ACC112 (cell line): Measurements from ENCODE around the gene CTAG1A.
"Not testable (repeated sequence)": the region's sequence is repeated elsewhere in the genome, so short reads cannot be mapped to it uniquely, and the experiment has no call there.

ENCODE experiments used
- H2AFZ ChIP-seq: fragments of 200-600 bp; sonication (generic); one replicate; pipeline ENCODE4 v1.6.0; 2017; ENCODE audit warnings: antibody characterized with exemption, low read length; ENCODE audit not compliant: unreplicated experiment
- H3K27ac ChIP-seq: fragments of 200-600 bp; sonication (generic); 2 replicates; pipeline ENCODE4 v1.5.1; 2014; ENCODE audit warnings: low read depth, mild to moderate bottlenecking, antibody characterized with exemption, low read length, moderate library complexity
- H3K27me3 ChIP-seq: fragments of 200-600 bp; sonication (generic); 2 replicates; pipeline ENCODE4 v1.6.1; 2014; ENCODE audit warnings: mild to moderate bottlenecking, antibody characterized with exemption, low read length, moderate library complexity, mixed read lengths; ENCODE audit not compliant: insufficient read depth
- H3K36me3 ChIP-seq: fragments of 200-600 bp; sonication (generic); 2 replicates; pipeline ENCODE4 v1.6.1; 2016; ENCODE audit warnings: mild to moderate bottlenecking, antibody characterized with exemption, low read length, moderate library complexity, mixed read lengths; ENCODE audit not compliant: insufficient read depth
- H3K4me1 ChIP-seq: fragments of 200-600 bp; sonication (generic); one replicate; pipeline ENCODE4 v1.6.1; 2016; ENCODE audit warnings: low read length, mixed read lengths; ENCODE audit not compliant: insufficient read depth, unreplicated experiment, control insufficient read depth
- H3K4me3 ChIP-seq: fragments of 200-600 bp; sonication (generic); 2 replicates; pipeline ENCODE4 v1.5.1; 2014; ENCODE audit warnings: mild to moderate bottlenecking, low read depth, low read length
- H3K79me2 ChIP-seq: fragments of 200-600 bp; sonication (generic); one replicate; pipeline ENCODE4 v1.6.0; 2016; ENCODE audit warnings: low read length; ENCODE audit not compliant: control insufficient read depth, unreplicated experiment, insufficient read depth

Gene CTAG1A

GRCh38 chrX:154546354-154547244, 38.3 kb upstream of the CTAG1A start, which contains the start of gene G6PD:
TSS of gene G6PD (minus strand) at chrX:154546846. CDS start at chrX:154546155, 691 bp downstream.
- Histone ChIP-seq H3K4me3 (peak within 1 kb of the TSS; percentile 84), H3K27me3 (no peaks in the 10 kb centered on the region), H3K36me3 (no peaks in the 10 kb centered on the region; the same call in 1 of the 2 replicates), H3K79me2 (peaks cover 55% of the 10 kb centered on the region), H3K27ac (peak within 1 kb of the TSS; percentile 90), H3K4me1 (peaks cover 36% of the 10 kb centered on the region), H2AFZ (peak within 1 kb of the TSS; percentile 13)

DNA sequence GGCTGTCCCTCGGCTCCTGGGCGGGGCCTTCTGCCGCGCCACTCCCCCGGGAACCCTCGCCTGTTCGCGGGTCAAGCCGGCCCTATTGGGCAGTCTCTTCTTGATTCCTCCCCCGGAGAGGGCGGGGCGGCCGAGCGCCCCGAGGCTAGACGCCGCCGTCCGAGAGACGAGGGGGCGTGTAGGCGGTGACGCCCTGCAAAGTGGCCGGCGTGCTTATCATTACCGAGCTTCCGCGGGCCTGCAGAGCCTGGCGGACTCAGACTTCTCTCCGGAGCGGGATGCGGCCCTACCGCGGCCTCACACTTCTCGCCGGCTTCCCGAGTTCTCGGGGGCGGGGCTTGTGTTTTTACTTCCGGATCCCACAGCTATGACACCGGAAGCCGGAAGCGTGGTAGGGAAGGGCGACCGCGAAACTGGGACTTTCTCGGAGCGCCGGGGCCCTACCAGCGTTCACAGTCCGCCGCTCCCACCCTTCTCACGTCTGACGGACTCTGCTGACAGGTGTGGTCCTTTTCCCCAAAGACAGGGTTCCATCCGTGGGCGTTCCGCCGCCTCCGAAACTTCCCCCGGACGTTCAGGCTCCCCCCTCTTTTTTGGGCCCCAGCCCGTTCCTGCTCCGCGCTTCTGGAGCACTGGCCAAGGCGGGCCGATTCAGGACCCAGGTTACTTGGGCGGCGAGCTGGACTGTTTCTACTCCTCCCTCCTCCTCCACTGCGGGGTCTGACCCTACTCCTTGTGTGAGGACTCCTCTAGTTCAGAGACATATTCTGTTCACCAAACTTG, 37.5 kb upstream of the CTAG1A start, which contains the start of gene IKBKG:
TSS of gene IKBKG (plus strand) at position 376 of the 783 bp plus-strand sequence. CDS start 4,383 bp downstream, outside the sequence.
- H2AFZ ChIP-seq: peak within 1 kb of the TSS; percentile 13
- peak within 1 kb of the TSS; percentile 84 for H3K4me3 ChIP-seq
- H3K36me3 ChIP-seq: no peaks in the 10 kb centered on the region; the same call in 1 of the 2 replicates
- peaks cover 60% of the 10 kb centered on the region for H3K79me2 ChIP-seq
- peak within 1 kb of the TSS; percentile 90 for H3K27ac ChIP-seq
- H3K4me1 ChIP-seq: peaks cover 30% of the 10 kb centered on the region
- H3K27me3 ChIP-seq: no peaks in the 10 kb centered on the region

- H2AFZ ChIP-seq: no peak overlapping the region
- H3K79me2 ChIP-seq: peaks cover 58% of the 10 kb centered on the region
- H3K27ac ChIP-seq: peak overlapping the region; percentile 90
- H3K36me3 ChIP-seq: no peaks in the 10 kb centered on the region; the same call in 1 of the 2 replicates
- H3K4me3 ChIP-seq: peak overlapping the region; percentile 84
- peaks cover 24% of the 10 kb centered on the region for H3K4me1 ChIP-seq
- H3K27me3 ChIP-seq: no peaks in the 10 kb centered on the region
Observed at GRCh38 chrX:154548028-154548316, 37.0 kb upstream of the CTAG1A start.

DNA sequence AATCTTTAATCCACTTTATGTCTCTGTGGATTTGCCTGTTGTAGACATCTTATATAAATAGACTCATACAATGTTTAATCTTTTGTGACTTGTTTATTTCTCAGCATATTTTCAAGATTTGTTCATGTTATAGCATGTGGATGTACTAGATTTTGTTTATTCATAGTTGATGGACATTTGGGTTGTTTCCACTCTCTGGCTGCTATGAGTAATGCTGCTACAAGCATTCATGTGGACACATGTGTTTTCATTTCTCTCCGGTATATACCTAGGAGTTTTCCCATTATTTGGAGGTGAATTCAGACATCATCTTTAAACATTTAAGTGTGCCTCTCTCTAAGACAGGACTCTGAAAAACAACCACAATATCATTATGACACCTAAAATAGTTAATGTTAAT, 35.2 kb upstream of the CTAG1A start:
- Histone ChIP-seq H3K27ac (no peak overlapping the region), H3K79me2 (peaks cover 56% of the 10 kb centered on the region), H3K4me3 (peak overlapping the region; percentile 49), H3K36me3 (no peaks in the 10 kb centered on the region; the same call in 1 of the 2 replicates), H3K4me1 (peaks cover 14% of the 10 kb centered on the region), H2AFZ (no peak overlapping the region), H3K27me3 (no peaks in the 10 kb centered on the region)

GRCh38 chrX:154552112-154552806, 32.7 kb upstream of the CTAG1A start:
- not testable (repeated sequence) for H3K27me3 ChIP-seq, H3K27ac ChIP-seq, H2AFZ ChIP-seq, H3K4me3 ChIP-seq, H3K36me3 ChIP-seq
- peaks cover 42% of the 10 kb centered on the region for H3K79me2 ChIP-seq
- H3K4me1 ChIP-seq: peaks cover 12% of the 10 kb centered on the region

- not testable (repeated sequence) for H2AFZ ChIP-seq, H3K4me3 ChIP-seq, H3K27me3 ChIP-seq, H3K79me2 ChIP-seq, H3K36me3 ChIP-seq, H3K27ac ChIP-seq, H3K4me1 ChIP-seq
Observed at GRCh38 chrX:154558060-154558690, 26.8 kb upstream of the CTAG1A start.

- H3K4me3 ChIP-seq, H3K79me2 ChIP-seq, H2AFZ ChIP-seq, H3K27ac ChIP-seq, H3K27me3 ChIP-seq, H3K36me3 ChIP-seq, H3K4me1 ChIP-seq: not testable (repeated sequence)
Observed at GRCh38 chrX:154558896-154559295, 26.0 kb upstream of the CTAG1A start.

GRCh38 chrX:154560326-154560725, 24.6 kb upstream of the CTAG1A start:
- not testable (repeated sequence) for H3K27ac ChIP-seq, H3K27me3 ChIP-seq, H3K4me1 ChIP-seq, H3K4me3 ChIP-seq, H2AFZ ChIP-seq, H3K79me2 ChIP-seq, H3K36me3 ChIP-seq

DNA sequence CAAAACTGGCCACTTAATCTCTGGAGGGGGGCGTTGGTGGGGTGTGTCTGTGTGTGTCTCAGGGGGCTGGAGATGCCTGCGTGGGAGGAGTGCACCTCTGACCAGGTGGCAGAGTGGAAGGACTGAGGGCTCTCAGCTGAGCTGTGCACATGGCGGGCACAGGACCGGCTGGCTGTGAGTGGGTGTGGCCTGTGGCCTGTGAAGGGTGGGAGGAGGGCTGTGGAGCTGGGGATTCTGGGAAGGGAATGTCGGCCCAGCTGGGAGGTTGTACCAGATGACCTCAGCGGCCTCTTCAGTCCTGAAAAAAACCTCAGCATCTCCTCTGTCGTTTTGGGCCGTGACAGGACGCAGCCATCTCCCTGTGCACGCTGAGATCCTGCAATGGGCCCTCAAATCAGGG, 22.6 kb upstream of the CTAG1A start:
- H3K79me2 ChIP-seq, H3K27ac ChIP-seq, H2AFZ ChIP-seq, H3K36me3 ChIP-seq, H3K4me1 ChIP-seq, H3K27me3 ChIP-seq, H3K4me3 ChIP-seq: not testable (repeated sequence)

DNA sequence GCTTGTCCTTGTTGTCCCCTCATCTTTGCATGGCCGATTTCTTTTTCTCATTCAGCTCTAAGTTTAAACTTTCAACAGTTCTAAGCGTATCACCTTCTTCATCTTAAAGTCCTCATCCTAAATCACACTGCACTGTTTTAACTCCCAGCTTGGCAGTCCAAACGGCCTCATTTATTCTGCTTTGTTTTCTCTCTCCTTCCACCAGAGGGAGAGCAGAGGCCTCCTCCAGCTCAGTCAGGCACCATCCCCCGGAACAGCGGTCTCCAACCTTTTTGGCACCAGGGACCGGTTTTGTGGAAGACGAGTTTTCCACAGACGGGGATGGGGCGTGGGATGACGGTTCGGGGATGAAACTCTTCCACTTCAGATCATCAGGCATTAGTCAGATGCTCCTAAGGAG, 14.6 kb upstream of the CTAG1A start:
- H3K4me3 ChIP-seq, H3K27me3 ChIP-seq, H3K36me3 ChIP-seq, H3K4me1 ChIP-seq, H2AFZ ChIP-seq, H3K79me2 ChIP-seq, H3K27ac ChIP-seq: not testable (repeated sequence)
